ENCODE results near the gene UNC93A. TPM values are rescaled to one million over a fixed set of nuclear protein-coding genes. Genes with fewer than 3 reads are reported as not detected.

The UNC93A gene
- total and polyA plus RNA-seq, 3 donors from 2014 or later, result 0.39 TPM; not detected in 2

DNA sequence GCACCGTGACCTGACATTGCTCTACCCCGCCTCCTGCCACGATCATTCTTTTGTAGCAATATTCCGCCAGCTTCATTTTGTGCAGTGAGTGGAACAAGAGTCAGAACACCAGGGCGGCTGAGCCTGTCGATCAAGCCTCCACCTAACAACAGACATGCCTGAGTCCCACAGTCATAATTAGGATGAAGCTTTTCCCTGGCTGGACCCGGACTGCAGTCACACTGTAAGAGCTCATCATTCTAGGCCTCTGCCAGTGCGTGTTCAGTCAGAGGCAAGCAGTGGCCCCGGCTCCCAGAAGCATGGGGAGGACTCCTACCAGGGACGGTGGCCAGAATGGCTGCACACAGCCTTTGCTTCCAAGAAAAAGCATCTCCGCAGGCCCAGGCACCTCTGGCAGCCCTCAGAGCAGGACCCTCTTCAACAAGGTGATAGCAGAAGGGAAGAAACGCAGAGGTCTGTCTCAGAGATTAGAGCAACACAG, 23.2 kb upstream of the UNC93A start:
- no peaks in the 10 kb centered on the region for H3K4me1 ChIP-seq
- no peak for DNase-seq
- no peak overlapping the region for H3K27ac ChIP-seq
- TF ChIP-seq POLR2A (IDR thresholded peaks at IDR 0.05), result no peak
- H3K4me3 ChIP-seq, result no peak overlapping the region
- intact Hi-C loops (cut with DNase I; ENCODE audit: low total_unique reads), result no loop called here
- WGBS, 2 donors, result 94 to 96% methylated on average over 12 of the region's 12 CpGs
- no peaks in the 10 kb centered on the region for H3K9me3 ChIP-seq
- H3K27me3 ChIP-seq, result no peaks in the 10 kb centered on the region
- H3K36me3 ChIP-seq (ENCODE audit: low read depth, missing control alignments), result no peaks in the 10 kb centered on the region

DNA sequence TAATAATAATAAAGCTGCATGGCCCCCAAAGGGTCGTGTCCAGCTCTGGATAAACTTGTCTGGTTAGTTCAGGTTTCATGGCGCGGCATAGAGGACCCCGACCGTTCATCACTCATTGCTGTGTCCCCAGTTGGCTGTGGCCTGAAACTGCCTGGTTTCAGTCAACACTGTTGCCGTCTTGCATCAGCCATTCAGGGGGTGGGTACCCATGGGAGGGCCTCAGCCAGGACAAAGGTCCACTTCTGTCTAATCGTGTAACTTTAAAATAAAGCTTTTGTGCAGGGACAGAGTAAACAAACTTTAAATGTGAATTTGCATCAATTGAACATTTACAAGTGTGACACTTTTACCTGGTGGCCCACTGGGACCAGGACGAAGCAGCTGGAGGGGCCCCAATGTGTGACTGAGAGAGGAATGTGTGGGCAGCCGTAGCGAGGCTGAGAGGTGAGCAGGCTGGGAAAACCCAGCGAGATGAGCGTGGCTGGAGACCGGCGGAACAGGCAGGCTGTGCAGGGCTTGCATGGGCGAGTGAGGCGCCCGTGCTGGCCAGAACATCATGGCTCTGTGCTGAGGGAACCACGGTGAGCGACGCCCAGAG, 22.3 kb upstream of the UNC93A start:
- Histone ChIP-seq H3K27me3 (no peaks in the 10 kb centered on the region), H3K36me3 (ENCODE audit: low read depth, missing control alignments) (no peaks in the 10 kb centered on the region), H3K4me3 (no peak overlapping the region), H3K27ac (no peak overlapping the region), H3K9me3 (no peaks in the 10 kb centered on the region), H3K4me1 (no peaks in the 10 kb centered on the region)
- intact Hi-C loops (cut with DNase I; ENCODE audit: low total_unique reads), result no loop called here
- TF ChIP-seq POLR2A (IDR thresholded peaks at IDR 0.05), result no peak
- 77 to 84% methylated on average over 20 of the region's 20 CpGs for WGBS, 2 donors
- DNase-seq, result no peak

DNA sequence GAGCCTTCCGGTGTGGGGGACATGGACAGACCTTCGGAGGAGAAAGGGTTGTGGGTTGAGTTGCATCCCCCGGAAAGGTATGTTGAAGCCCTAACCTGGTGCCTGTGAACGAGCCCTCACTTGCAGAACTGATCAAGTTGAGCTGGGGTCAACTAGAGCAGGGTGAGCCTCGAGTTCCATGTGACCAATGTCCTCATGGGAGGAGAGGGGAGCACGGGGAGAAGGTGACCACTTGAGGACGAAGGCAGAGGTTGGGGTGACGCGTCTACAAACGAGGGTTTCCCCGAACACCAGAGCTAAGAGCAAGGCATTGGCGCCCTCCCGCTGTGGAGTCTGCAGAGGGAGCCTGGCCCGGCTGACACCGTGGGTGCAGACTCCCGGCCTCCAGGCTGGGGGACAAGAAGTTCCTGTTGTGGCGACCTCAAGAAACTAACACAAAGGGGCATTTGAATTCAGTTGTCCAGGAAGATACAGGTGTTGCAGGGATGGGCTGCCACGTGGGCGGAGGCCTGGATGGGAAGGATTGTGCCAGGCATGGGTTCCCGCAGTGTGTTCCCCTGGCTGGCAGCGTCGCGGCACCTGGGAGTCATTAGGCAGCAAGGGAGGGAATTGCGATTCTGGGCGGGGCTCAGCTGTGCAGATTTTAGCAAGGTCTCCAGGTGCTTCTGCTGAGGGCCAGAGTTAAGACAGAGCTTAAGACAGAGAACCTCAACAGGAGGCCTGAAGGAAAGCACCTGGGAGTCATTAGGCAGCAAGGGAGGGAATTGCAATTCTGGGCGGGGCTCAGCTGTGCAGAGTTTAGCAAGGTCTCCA, 20.4 kb upstream of the UNC93A start:
- no peaks in the 10 kb centered on the region for H3K36me3 ChIP-seq (ENCODE audit: low read depth, missing control alignments)
- intact Hi-C loops (cut with DNase I; ENCODE audit: low total_unique reads), result no loop called here

DNA sequence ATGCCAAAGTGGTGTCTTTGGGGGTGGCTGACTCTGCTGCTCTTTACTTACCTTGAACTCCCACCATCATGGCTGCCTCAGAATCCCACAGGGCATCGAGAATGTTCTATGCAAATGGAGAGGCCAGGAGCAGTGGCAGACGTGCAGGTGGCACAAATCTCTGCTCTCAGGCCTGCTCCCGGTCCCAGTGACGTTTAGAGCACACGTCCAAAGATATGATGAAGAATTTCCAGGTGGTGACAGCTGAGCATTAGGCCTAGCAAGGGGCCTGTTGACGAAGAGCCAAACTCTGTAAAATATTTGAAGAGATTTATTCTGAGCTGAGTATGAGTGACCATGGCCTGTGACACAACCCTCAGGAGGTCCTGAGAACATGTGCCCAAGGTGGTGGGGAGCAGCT, 19.0 kb upstream of the UNC93A start:
- Histone ChIP-seq H3K4me1 (no peaks in the 10 kb centered on the region), H3K27ac (no peak overlapping the region), H3K9me3 (no peaks in the 10 kb centered on the region), H3K4me3 (no peak overlapping the region), H3K36me3 (ENCODE audit: low read depth, missing control alignments) (no peaks in the 10 kb centered on the region), H3K27me3 (no peaks in the 10 kb centered on the region)
- TF ChIP-seq, protein P1, sequence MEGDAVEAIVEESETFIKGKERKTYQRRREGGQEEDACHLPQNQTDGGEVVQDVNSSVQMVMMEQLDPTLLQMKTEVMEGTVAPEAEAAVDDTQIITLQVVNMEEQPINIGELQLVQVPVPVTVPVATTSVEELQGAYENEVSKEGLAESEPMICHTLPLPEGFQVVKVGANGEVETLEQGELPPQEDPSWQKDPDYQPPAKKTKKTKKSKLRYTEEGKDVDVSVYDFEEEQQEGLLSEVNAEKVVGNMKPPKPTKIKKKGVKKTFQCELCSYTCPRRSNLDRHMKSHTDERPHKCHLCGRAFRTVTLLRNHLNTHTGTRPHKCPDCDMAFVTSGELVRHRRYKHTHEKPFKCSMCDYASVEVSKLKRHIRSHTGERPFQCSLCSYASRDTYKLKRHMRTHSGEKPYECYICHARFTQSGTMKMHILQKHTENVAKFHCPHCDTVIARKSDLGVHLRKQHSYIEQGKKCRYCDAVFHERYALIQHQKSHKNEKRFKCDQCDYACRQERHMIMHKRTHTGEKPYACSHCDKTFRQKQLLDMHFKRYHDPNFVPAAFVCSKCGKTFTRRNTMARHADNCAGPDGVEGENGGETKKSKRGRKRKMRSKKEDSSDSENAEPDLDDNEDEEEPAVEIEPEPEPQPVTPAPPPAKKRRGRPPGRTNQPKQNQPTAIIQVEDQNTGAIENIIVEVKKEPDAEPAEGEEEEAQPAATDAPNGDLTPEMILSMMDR (IDR thresholded peaks at IDR 0.05), result no peak
- TF ChIP-seq POLR2A (IDR thresholded peaks at IDR 0.05), result no peak
- intact Hi-C loops (cut with DNase I; ENCODE audit: low total_unique reads), result no loop called here
- DNase-seq, result no peak
- 78 to 96% methylated on average over 6 of the region's 6 CpGs for WGBS, 2 donors

More for the DNA sequence above, 20.4 kb upstream of the UNC93A start:
- H3K9me3 ChIP-seq, result no peaks in the 10 kb centered on the region
- DNase-seq, result no peak
- WGBS, 2 donors, result 89 to 91% methylated on average over 26 of the region's 26 CpGs
- H3K4me3 ChIP-seq, result no peak overlapping the region
- TF ChIP-seq, protein P1 (IDR thresholded peaks at IDR 0.05), result no peak
- TF ChIP-seq POLR2A (IDR thresholded peaks at IDR 0.05), result no peak
- H3K27ac ChIP-seq, result no peak overlapping the region
- no peaks in the 10 kb centered on the region for H3K4me1 ChIP-seq
- no peaks in the 10 kb centered on the region for H3K27me3 ChIP-seq

DNA sequence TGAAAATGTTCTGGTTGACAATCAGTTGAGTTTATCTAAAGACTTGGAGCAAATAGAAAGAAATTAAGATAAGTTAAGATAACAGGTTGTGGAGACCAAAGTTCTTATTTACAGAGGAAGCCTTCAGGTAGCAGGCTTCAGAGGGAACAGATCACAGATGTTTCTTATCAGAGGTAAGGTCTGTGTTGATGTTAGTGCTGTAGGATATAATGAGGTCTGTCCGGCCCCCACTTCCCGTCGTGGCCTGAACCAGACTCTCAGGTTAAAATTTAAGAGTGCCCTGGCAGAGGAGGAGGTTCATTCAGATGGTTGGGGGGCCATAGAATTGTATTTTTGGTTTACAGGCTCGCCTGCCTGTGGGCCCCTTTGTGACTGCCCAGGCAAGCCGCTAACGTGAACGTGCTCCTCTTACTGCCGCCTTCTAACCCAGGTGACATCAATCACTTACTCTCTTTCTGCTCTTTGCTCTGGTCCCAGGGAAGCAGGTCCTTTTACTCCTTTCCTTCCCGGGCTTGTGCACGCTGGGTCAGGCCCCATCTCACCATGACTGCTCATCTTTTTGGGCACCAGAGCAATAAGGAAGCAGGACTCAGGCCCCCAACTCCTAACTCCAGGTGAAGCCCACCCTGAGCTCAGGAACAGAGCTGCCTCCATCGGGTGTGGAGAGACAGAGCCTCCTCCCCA, 18.3 kb upstream of the UNC93A start:
- no peak for DNase-seq
- TF ChIP-seq, protein P1 (IDR thresholded peaks at IDR 0.05), result no peak
- no peak for TF ChIP-seq POLR2A (IDR thresholded peaks at IDR 0.05)
- no peaks in the 10 kb centered on the region for H3K4me1 ChIP-seq
- no peak overlapping the region for H3K4me3 ChIP-seq
- no peaks in the 10 kb centered on the region for H3K27me3 ChIP-seq
- H3K27ac ChIP-seq, result no peak overlapping the region
- intact Hi-C loops (cut with DNase I; ENCODE audit: low total_unique reads), result no loop called here
- no peaks in the 10 kb centered on the region for H3K9me3 ChIP-seq
- 83 to 93% methylated on average over 11 of the region's 11 CpGs for WGBS, 2 donors
- H3K36me3 ChIP-seq (ENCODE audit: low read depth, missing control alignments), result no peaks in the 10 kb centered on the region
